K562 (cell line): ENCODE data around the gene SPIN1. TPM values are rescaled to one million over a fixed set of nuclear protein-coding genes. Genes with fewer than 3 reads are reported as not detected.

Source experiments
- ARHGAP35 ChIP-seq: fragments of 450-650 bp; IDR thresholded peaks from 2 replicates; pipeline ENCODE4 v1.6.1; 2018; ENCODE audit not compliant: partially characterized antibody
- BDP1 ChIP-seq: IDR thresholded peaks from 3 replicates; pipeline ENCODE4 v1.6.1; 2011; ENCODE audit not compliant: insufficient read length, insufficient read depth
- DDX20 ChIP-seq: fragments of 450-650 bp; IDR thresholded peaks from 2 replicates; pipeline ENCODE4 v1.6.1; 2016; ENCODE audit warnings: missing genetic modification characterization, low read depth, mild to moderate bottlenecking, missing compliant biosample characterization, moderate library complexity
- EHMT2 ChIP-seq: fragments of 450-650 bp; IDR thresholded peaks from 2 replicates; pipeline ENCODE4 v1.6.1; 2018; ENCODE audit warnings: antibody characterized with exemption
- GATAD2B ChIP-seq: fragments of 450-650 bp; IDR thresholded peaks from 2 replicates; pipeline ENCODE4 v1.6.1; 2017; ENCODE audit warnings: mild to moderate bottlenecking, borderline replicate concordance
- HMBOX1 ChIP-seq: sonication (generic); IDR thresholded peaks from 2 replicates; pipeline ENCODE4 v1.6.1; 2016
- NFE2L1 ChIP-seq: fragments of 450-650 bp; IDR thresholded peaks from 2 replicates; pipeline ENCODE4 v1.6.1; 2016; ENCODE audit warnings: missing genetic modification characterization, low read depth, mild to moderate bottlenecking, missing compliant biosample characterization, moderate library complexity, borderline replicate concordance
- PBX2 ChIP-seq, 2 experiments: IDR thresholded peaks in 1 of 2; conservative IDR thresholded peaks in 1 of 2; 2 replicates each; pipeline ENCODE4 v1.6.1; 2016; ENCODE audit warnings: low read depth in 2 of 2, mild to moderate bottlenecking in 1 of 2, missing compliant biosample characterization in 1 of 2, missing genetic modification characterization in 1 of 2, moderate library complexity in 1 of 2
- RBM39 ChIP-seq: fragments of 200-400 bp; formaldehyde crosslinking; optimal IDR thresholded peaks from 2 replicates; pipeline ENCODE3; 2018; ENCODE audit warnings: low read depth, low read length
- ZNF277 ChIP-seq: fragments of 250-450 bp; sonication (Bioruptor Pico); IDR thresholded peaks from 2 replicates; pipeline ENCODE4 v1.8.0; 2022; ENCODE audit warnings: inconsistent platforms, mild to moderate bottlenecking, moderate library complexity, borderline replicate concordance
- ZNF280A ChIP-seq: fragments of 450-650 bp; IDR thresholded peaks from 2 replicates; pipeline ENCODE4 v1.6.1; 2018; ENCODE audit warnings: mild to moderate bottlenecking, low read depth; ENCODE audit not compliant: partially characterized antibody
- ZNF644 ChIP-seq: fragments of 200-800 bp; sonication (Bioruptor generic); IDR thresholded peaks from 2 replicates; pipeline ENCODE4 v1.6.1; 2016; ENCODE audit warnings: low read depth, missing genetic modification characterization, missing compliant biosample characterization
- polyA plus RNA-seq, 8 experiments: library from polyadenylated mRNA; depleted of rRNA in 4 of 8; stranded (reverse) in 5 of 8; unstranded in 3 of 8; fragments of >200 nt; fragmentation: Nextera tagmentation in 2 of 8; fragmentation: Illumina TruSeq in 1 of 8; extraction: Ambion mirVana in 2 of 8; extraction: Trizol in 1 of 8; gene quantifications; 2 replicates each; pipeline versions ENCODE4 v1.2.1 to v1.2.3, GENCODE V29; 2011 to 2014; ENCODE audit warnings: inconsistent platforms in 1 of 8, missing spikeins in 1 of 8
- total RNA-seq, 7 experiments: library from RNA; depleted of rRNA in 6 of 7; stranded (reverse); fragments of >200 nt in 6 of 7; fragmentation: Illumina TruSeq in 2 of 7; extraction: Trizol in 2 of 7; gene quantifications; 2 replicates each; pipeline versions ENCODE4 v1.2.1 to v1.2.3, GENCODE V29; 2011 to 2021; ENCODE audit warnings: low replicate concordance in 1 of 7

Gene SPIN1
- total and polyA plus RNA-seq, 9 of the 15 experiments (the other 6 are each of a cell fraction or from before 2014, with no cell fraction given): 7.4 to 25.7 (median 15.6) TPM

- TF ChIP-seq PBX2 (CRISPR knock-in tag; IDR thresholded peaks at IDR 0.05; ENCODE audit: low read depth): no peak
- no peak for TF ChIP-seq PBX2 (tag; conservative IDR thresholded peaks at IDR 0.05; ENCODE audit: low read depth)
- no peak for TF ChIP-seq ZNF280A
- no peak for TF ChIP-seq DDX20 (tag)
- TF ChIP-seq ZNF644 (tag): no peak
- no peak for TF ChIP-seq ZNF277 (CRISPR knock-in tag)
- TF ChIP-seq ARHGAP35: no peak
- TF ChIP-seq GATAD2B: no peak
- no peak for TF ChIP-seq EHMT2
- no peak for TF ChIP-seq BDP1
- TF ChIP-seq NFE2L1: no peak
- no peak for TF ChIP-seq HMBOX1
- TF ChIP-seq RBM39: no peak
Measured at GRCh38 chr9:88511906-88512305, 123.7 kb downstream of the SPIN1 start (continued).
